Measurements from ENCODE around the gene PLBD1. TPM values are rescaled to one million over a fixed set of nuclear protein-coding genes. Genes with fewer than 3 reads are reported as not detected.

The PLBD1 gene
- total RNA-seq, 1 donor from 2014 or later, result 1.1 TPM

GRCh38 chr12:14460212-14460841, 107.4 kb downstream of the PLBD1 start:
- no peaks in the 10 kb centered on the region for H3K27me3 ChIP-seq (ENCODE audit: control insufficient read depth, insufficient read depth, low read length)
- FAIRE-seq (no peak), DNase-seq (ENCODE audit: low read depth) (no peak)
- no peak for TF ChIP-seq CTCF (IDR thresholded peaks at IDR 0.05; ENCODE audit: insufficient read depth, low read length, severe bottlenecking)
- H3K36me3 ChIP-seq (ENCODE audit: control insufficient read depth, insufficient read depth, low read length), result peaks cover 5% of the 10 kb centered on the region
- no peak overlapping the region for H3K4me3 ChIP-seq (ENCODE audit: low read depth, low read length)

- Histone ChIP-seq H3K27me3 (ENCODE audit: control insufficient read depth, insufficient read depth, low read length) (no peaks in the 10 kb centered on the region), H3K4me3 (ENCODE audit: low read depth, low read length) (no peak overlapping the region), H3K36me3 (ENCODE audit: control insufficient read depth, insufficient read depth, low read length) (peaks cover 2% of the 10 kb centered on the region)
- FAIRE-seq, result no peak
- peak; percentile 67 for TF ChIP-seq CTCF (IDR thresholded peaks at IDR 0.05; ENCODE audit: insufficient read depth, low read length, severe bottlenecking)
- peak; percentile 53 for DNase-seq (ENCODE audit: low read depth)
These were observed 113.4 kb downstream of the PLBD1 start for GRCh38 chr12:14454098-14454907.

Other genes starting within 250 kb of the PLBD1 start
- gene ATF7IP, start 202.2 kb downstream of the PLBD1 start, total RNA-seq, result 13.1 and 22.4 TPM in 2 replicates
- not detected in 2 replicates for gene GUCY2C, start 128.7 kb upstream of the PLBD1 start, total RNA-seq
- gene WBP11, start 235.6 kb upstream of the PLBD1 start, total RNA-seq, result 3.7 and 9.2 TPM in 2 replicates
- 1.4 and 2.1 TPM in 2 replicates for gene C12orf60, start 235.8 kb upstream of the PLBD1 start, total RNA-seq
- not detected in 2 replicates for gene SMCO3, start 246.3 kb upstream of the PLBD1 start, total RNA-seq